ENCODE measurements around the gene UBR4. TPM values are rescaled to one million over a fixed set of nuclear protein-coding genes. Genes with fewer than 3 reads are reported as not detected.

Gene UBR4
- total and polyA plus RNA-seq, 2 of the 8 experiments (the other 6 are each of a cell fraction or from before 2014, with no cell fraction given): 139 to 152 TPM

DNA sequence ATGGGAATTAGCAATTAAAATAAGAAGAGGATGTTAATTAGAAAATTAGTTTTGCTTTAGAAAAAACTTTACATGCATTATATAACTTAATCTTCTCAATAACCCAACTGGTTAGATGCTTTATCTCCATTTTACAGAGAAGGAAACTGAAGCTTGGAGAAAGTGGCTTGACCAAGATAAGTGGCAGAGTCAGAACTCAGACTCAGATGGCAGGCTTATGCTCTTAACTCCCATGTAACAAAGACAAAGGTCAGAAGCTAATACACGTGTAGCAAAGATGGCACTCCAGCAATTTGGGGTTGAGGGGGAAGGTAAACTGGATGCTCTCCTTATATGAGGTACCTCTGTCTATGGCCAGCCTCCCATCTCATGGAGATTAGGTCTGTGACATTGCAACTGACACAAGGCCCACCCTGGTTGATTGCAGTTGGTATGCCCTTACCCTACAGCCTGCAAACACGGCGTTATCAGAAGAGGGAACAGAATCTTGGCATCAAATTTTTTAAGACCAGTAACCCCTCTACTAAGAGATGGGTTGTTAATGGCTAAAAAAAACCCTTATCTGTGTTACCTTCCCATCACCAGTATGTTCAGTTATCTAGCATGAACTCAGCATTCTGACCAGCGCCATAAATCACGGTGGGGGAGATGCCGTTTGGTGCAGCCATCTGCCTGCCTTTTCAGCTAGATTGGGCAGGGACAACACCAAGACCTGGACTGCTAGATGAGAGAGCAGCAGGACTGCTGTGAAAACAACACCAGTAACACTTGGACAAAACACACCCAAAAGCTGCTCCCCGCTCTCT is 97.0 kb downstream of the UBR4 start (continued):
- TF ChIP-seq, protein P1, sequence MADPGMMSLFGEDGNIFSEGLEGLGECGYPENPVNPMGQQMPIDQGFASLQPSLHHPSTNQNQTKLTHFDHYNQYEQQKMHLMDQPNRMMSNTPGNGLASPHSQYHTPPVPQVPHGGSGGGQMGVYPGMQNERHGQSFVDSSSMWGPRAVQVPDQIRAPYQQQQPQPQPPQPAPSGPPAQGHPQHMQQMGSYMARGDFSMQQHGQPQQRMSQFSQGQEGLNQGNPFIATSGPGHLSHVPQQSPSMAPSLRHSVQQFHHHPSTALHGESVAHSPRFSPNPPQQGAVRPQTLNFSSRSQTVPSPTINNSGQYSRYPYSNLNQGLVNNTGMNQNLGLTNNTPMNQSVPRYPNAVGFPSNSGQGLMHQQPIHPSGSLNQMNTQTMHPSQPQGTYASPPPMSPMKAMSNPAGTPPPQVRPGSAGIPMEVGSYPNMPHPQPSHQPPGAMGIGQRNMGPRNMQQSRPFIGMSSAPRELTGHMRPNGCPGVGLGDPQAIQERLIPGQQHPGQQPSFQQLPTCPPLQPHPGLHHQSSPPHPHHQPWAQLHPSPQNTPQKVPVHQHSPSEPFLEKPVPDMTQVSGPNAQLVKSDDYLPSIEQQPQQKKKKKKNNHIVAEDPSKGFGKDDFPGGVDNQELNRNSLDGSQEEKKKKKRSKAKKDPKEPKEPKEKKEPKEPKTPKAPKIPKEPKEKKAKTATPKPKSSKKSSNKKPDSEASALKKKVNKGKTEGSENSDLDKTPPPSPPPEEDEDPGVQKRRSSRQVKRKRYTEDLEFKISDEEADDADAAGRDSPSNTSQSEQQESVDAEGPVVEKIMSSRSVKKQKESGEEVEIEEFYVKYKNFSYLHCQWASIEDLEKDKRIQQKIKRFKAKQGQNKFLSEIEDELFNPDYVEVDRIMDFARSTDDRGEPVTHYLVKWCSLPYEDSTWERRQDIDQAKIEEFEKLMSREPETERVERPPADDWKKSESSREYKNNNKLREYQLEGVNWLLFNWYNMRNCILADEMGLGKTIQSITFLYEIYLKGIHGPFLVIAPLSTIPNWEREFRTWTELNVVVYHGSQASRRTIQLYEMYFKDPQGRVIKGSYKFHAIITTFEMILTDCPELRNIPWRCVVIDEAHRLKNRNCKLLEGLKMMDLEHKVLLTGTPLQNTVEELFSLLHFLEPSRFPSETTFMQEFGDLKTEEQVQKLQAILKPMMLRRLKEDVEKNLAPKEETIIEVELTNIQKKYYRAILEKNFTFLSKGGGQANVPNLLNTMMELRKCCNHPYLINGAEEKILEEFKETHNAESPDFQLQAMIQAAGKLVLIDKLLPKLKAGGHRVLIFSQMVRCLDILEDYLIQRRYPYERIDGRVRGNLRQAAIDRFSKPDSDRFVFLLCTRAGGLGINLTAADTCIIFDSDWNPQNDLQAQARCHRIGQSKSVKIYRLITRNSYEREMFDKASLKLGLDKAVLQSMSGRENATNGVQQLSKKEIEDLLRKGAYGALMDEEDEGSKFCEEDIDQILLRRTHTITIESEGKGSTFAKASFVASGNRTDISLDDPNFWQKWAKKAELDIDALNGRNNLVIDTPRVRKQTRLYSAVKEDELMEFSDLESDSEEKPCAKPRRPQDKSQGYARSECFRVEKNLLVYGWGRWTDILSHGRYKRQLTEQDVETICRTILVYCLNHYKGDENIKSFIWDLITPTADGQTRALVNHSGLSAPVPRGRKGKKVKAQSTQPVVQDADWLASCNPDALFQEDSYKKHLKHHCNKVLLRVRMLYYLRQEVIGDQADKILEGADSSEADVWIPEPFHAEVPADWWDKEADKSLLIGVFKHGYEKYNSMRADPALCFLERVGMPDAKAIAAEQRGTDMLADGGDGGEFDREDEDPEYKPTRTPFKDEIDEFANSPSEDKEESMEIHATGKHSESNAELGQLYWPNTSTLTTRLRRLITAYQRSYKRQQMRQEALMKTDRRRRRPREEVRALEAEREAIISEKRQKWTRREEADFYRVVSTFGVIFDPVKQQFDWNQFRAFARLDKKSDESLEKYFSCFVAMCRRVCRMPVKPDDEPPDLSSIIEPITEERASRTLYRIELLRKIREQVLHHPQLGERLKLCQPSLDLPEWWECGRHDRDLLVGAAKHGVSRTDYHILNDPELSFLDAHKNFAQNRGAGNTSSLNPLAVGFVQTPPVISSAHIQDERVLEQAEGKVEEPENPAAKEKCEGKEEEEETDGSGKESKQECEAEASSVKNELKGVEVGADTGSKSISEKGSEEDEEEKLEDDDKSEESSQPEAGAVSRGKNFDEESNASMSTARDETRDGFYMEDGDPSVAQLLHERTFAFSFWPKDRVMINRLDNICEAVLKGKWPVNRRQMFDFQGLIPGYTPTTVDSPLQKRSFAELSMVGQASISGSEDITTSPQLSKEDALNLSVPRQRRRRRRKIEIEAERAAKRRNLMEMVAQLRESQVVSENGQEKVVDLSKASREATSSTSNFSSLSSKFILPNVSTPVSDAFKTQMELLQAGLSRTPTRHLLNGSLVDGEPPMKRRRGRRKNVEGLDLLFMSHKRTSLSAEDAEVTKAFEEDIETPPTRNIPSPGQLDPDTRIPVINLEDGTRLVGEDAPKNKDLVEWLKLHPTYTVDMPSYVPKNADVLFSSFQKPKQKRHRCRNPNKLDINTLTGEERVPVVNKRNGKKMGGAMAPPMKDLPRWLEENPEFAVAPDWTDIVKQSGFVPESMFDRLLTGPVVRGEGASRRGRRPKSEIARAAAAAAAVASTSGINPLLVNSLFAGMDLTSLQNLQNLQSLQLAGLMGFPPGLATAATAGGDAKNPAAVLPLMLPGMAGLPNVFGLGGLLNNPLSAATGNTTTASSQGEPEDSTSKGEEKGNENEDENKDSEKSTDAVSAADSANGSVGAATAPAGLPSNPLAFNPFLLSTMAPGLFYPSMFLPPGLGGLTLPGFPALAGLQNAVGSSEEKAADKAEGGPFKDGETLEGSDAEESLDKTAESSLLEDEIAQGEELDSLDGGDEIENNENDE (IDR thresholded peaks at IDR 0.05; ENCODE audit: insufficient replicate concordance, low read length): no peak
- no peak for TF ChIP-seq SP1 (IDR thresholded peaks at IDR 0.05; ENCODE audit: low read depth, low read length)
